Gastrocnemius medialis (tissue), 4 donors: ENCODE results near the gene SCUBE3. TPM values are rescaled to one million over a fixed set of nuclear protein-coding genes. Genes with fewer than 3 reads are reported as not detected.

Experiments
- ATAC-seq, 2 donors: fragments of 150-250 bp; one replicate each; pipeline ENCODE4 v1.9.1; 2016
- DNase-seq, 2 donors: peaks; one replicate each; pipeline ENCODE4 v3.0.0-alpha.2; 2019
- H3K27ac ChIP-seq, 4 donors: fragments of 200-600 bp; sonication (generic); 1 replicate in 1 of 4; 2 replicates in 3 of 4; pipeline ENCODE4 v1.5.1; 2016 to 2018; ENCODE audit warnings: mild to moderate bottlenecking in 2 of 4, moderate library complexity in 1 of 4
- H3K27me3 ChIP-seq, 3 donors: fragments of 200-600 bp; sonication (generic) in 2 of 3; 1 replicate in 1 of 3; 2 replicates in 2 of 3; pipeline versions ENCODE4 v1.5.1 to v1.6.0; 2016 to 2019; ENCODE audit warnings: mild to moderate bottlenecking in 1 of 3, moderate library complexity in 1 of 3
- H3K36me3 ChIP-seq, 2 donors: fragments of 200-600 bp; sonication (generic) in 1 of 2; one replicate each; pipeline ENCODE4 v1.5.1; 2017 to 2018
- H3K4me1 ChIP-seq, 2 donors: fragments of 200-600 bp; sonication (generic) in 1 of 2; one replicate each; pipeline ENCODE4 v1.5.1; 2016 to 2017; ENCODE audit warnings: mild to moderate bottlenecking in 2 of 2
- H3K4me3 ChIP-seq, 4 donors: fragments of 200-600 bp; sonication (generic) in 3 of 4; 1 replicate in 1 of 4; 2 replicates in 3 of 4; pipeline ENCODE4 v1.5.1; 2016 to 2019; ENCODE audit warnings: mild to moderate bottlenecking in 2 of 4
- H3K9me3 ChIP-seq, 3 donors: fragments of 200-600 bp; sonication (generic) in 2 of 3; 1 replicate in 1 of 3; 2 replicates in 2 of 3; pipeline ENCODE4 v1.5.1; 2016 to 2019
- POLR2A ChIP-seq, 2 donors: fragments of 450-650 bp; IDR thresholded peaks; one replicate each; pipeline ENCODE4 v1.6.1; 2017; ENCODE audit warnings: antibody characterized with exemption in 2 of 2, mild to moderate bottlenecking in 2 of 2, moderate library complexity in 2 of 2
- in situ Hi-C, 4 donors: fragments of 200-750 bp; cut with MboI; loops; one replicate each; pipeline versions ENCODE4 v1.15.0 to v1.8.0; 2017; ENCODE audit warnings: low sequenced_read_pairs in 4 of 4
- intact Hi-C: fragments of 100-400 bp; cut with DNase I; formaldehyde crosslinking; loops from one replicate; pipeline ENCODE4 v1.15.1; 2023; ENCODE audit warnings: low total_unique reads
- total RNA-seq, 4 donors: library from RNA; depleted of rRNA; stranded (reverse); fragments of >200 nt; gene quantifications; one replicate each; pipeline versions ENCODE4 v1.1.0 to v1.2.3, GENCODE V29; 2016
- TF ChIP-seq, protein P1 (sequence below), 5 experiments: fragments of 450-650 bp in 3 of 5; fragments of 200-600 bp in 2 of 5; sonication (generic) in 2 of 5; IDR thresholded peaks in 4 of 5; conservative IDR thresholded peaks in 1 of 5; 1 replicate in 4 of 5; 2 replicates in 1 of 5; pipeline ENCODE4 v1.5.1; 2016 to 2019; ENCODE audit warnings: antibody characterized with exemption in 5 of 5, mild to moderate bottlenecking in 3 of 5, moderate library complexity in 3 of 5

SCUBE3 gene
- total RNA-seq: under 1 TPM in 2 of 4 donors, not detected in 2; 0.05 to 0.07 TPM

DNA sequence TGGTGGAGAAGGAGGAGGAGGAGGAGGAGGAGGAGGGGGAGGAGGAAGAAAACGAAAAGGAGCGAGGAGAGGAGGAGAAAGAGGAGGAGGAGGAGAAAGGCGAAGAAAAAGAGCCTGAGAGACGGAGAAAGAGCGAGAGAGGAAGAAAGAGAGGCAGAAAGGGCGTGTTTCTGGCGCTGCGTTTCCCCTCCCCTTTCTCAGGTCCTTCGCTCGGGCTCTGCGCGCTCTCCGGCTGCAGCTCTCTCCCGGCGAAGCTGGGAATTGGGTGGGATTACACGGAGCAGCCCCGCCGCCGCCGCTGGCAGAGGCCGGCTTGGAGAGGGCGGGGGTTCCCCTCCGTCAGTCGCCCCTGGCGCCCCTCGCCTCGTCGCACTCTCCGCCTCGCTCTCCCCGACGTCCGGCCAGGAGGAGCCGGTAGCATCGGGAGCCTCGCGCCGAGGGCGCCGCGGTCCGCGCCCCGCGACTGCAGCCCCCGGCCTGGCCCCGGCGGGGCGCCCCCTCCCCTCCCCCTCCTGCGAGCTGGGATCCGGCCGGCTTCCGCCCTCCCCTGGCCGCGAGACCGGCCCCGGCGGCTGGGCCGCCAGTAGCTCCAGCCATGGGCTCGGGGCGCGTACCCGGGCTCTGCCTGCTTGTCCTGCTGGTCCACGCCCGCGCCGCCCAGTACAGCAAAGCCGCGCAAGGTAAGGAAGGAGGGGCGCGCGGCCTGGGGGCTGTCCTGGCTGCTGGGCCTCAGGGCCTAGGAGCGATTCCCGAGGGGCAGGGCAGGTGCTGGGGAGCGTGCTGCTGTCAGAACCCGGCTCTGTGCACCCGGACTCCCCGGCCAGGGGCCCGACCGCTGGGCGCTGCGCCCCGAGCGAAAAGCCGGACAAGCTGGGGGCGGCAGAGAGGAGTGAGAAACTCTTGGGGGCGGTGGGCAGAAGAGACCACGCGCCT lies at the start of gene SCUBE3:
Gene SCUBE3, plus strand, starts transcription at position 133 of the 933 bp plus-strand sequence. Its CDS starts 463 bp downstream, at position 596.
- ATAC-seq: no peak
- H3K4me1 ChIP-seq: peaks cover 16 to 21% of the 10 kb centered on the region in 2 donors
- no peaks in the 10 kb centered on the region for H3K9me3 ChIP-seq
- in situ Hi-C loops (no loop called here), intact Hi-C loops (no loop called here)
- H3K27me3 ChIP-seq: peaks cover 53 to 69% (median 61%) of the 10 kb centered on the region in 3 donors
- no peak for DNase-seq
- no peak within 1 kb of the TSS for H3K27ac ChIP-seq
- H3K4me3 ChIP-seq: peak within 1 kb of the TSS; percentile 33 to 68 (median 50)
- TF ChIP-seq POLR2A (IDR thresholded peaks at IDR 0.05): no peak
- TF ChIP-seq, protein P1, sequence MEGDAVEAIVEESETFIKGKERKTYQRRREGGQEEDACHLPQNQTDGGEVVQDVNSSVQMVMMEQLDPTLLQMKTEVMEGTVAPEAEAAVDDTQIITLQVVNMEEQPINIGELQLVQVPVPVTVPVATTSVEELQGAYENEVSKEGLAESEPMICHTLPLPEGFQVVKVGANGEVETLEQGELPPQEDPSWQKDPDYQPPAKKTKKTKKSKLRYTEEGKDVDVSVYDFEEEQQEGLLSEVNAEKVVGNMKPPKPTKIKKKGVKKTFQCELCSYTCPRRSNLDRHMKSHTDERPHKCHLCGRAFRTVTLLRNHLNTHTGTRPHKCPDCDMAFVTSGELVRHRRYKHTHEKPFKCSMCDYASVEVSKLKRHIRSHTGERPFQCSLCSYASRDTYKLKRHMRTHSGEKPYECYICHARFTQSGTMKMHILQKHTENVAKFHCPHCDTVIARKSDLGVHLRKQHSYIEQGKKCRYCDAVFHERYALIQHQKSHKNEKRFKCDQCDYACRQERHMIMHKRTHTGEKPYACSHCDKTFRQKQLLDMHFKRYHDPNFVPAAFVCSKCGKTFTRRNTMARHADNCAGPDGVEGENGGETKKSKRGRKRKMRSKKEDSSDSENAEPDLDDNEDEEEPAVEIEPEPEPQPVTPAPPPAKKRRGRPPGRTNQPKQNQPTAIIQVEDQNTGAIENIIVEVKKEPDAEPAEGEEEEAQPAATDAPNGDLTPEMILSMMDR (IDR thresholded peaks at IDR 0.05 in 4 of 5, conservative IDR thresholded peaks at IDR 0.05 in 1 of 5): no peak
- H3K36me3 ChIP-seq: no peaks in the 10 kb centered on the region

DNA sequence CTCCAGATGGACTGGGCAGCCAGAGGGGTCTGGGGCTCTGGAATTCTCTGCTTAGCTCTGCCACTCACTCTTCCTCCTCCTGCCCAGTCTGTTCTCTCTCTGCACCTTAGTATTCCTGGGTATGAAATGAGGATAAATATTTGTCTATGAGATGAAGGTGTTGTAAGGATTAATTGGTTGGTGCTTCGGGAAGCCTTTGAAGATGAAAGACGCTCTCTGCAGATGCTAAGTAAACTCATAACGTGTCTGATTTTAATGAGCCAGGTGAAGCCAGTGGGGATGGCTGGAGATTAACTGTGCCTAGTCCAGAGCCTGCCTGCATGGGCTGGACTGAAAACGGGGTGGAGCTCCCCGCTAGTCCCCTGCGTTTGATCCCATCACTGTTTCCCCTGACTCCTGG lies 49.5 kb upstream of the SCUBE3 start:
- no peak overlapping the region for H3K27ac ChIP-seq
- H3K4me3 ChIP-seq: no peak overlapping the region
- ATAC-seq: no peak
- H3K36me3 ChIP-seq: no peaks in the 10 kb centered on the region
- no peak for DNase-seq
- H3K9me3 ChIP-seq: no peaks in the 10 kb centered on the region
- in situ Hi-C loops: no loop called here
- intact Hi-C loops: no loop called here
- no peaks in the 10 kb centered on the region for H3K27me3 ChIP-seq
- peaks cover 0 to 6% of the 10 kb centered on the region in 2 donors for H3K4me1 ChIP-seq
- no peak for TF ChIP-seq POLR2A (IDR thresholded peaks at IDR 0.05)
- TF ChIP-seq, protein P1 (IDR thresholded peaks at IDR 0.05 in 4 of 5, conservative IDR thresholded peaks at IDR 0.05 in 1 of 5): no peak

DNA sequence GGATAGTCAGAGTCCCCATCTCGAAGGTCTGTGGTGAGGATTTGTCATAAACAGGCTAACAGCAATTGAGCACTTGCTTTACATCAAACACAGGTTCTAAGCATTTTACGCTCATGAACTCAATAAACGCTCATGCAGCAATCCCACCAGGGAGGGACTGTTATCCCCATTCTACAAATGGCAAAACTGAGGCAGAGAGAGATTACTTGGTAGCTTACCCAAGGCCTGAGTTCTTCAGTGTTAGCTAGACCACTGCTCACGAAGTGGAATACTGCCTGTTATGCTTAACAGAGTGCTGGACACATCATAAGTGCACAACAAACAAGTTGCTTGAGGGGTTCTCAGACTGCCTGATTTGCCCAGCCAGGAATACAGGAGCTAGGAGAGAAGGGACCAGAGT lies 48.9 kb upstream of the SCUBE3 start:
- no peak overlapping the region for H3K4me3 ChIP-seq
- ATAC-seq (no peak), DNase-seq (no peak)
- H3K9me3 ChIP-seq: no peaks in the 10 kb centered on the region
- no peak overlapping the region for H3K27ac ChIP-seq
- H3K27me3 ChIP-seq: no peaks in the 10 kb centered on the region
- in situ Hi-C loops: no loop called here
- TF ChIP-seq, protein P1 (IDR thresholded peaks at IDR 0.05 in 4 of 5, conservative IDR thresholded peaks at IDR 0.05 in 1 of 5): no peak
- TF ChIP-seq POLR2A (IDR thresholded peaks at IDR 0.05): no peak
- H3K36me3 ChIP-seq: no peaks in the 10 kb centered on the region
- intact Hi-C loops: no loop called here
- H3K4me1 ChIP-seq: peaks cover 0 to 6% of the 10 kb centered on the region in 2 donors

DNA sequence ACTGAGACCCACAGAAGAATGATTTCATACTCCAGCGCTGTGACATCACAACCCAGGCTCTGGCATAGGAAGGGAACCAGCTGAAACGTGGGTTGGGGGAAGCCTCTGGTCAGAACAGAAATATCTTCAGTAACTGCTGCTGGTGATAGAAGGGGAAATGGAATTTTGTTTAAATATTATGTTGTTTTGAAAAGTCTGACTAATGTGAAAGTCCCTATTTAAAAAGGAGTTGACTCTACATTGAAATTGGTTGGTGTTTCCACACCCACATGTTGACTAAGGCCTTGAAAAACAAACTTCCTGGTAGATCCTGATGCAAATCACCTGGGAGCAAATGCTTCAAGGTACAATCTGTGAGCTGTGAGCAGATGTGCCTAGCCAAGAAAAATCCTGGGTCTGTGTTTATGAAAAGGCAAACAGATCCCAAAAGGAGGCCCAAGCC lies 48.1 kb upstream of the SCUBE3 start:
- no peak for TF ChIP-seq POLR2A (IDR thresholded peaks at IDR 0.05)
- TF ChIP-seq, protein P1 (IDR thresholded peaks at IDR 0.05 in 4 of 5, conservative IDR thresholded peaks at IDR 0.05 in 1 of 5): no peak
- in situ Hi-C loops: no loop called here
- H3K4me1 ChIP-seq: peaks cover 0 to 6% of the 10 kb centered on the region in 2 donors
- H3K4me3 ChIP-seq: no peak overlapping the region
- no peaks in the 10 kb centered on the region for H3K36me3 ChIP-seq
- H3K27ac ChIP-seq: no peak overlapping the region
- no peak for ATAC-seq
- intact Hi-C loops: no loop called here
- H3K27me3 ChIP-seq: no peaks in the 10 kb centered on the region
- H3K9me3 ChIP-seq: no peaks in the 10 kb centered on the region
- no peak for DNase-seq
